Fibroblast of lung (primary cell): ENCODE results near the gene RBAK. TPM values are rescaled to one million over a fixed set of nuclear protein-coding genes. Genes with fewer than 3 reads are reported as not detected.

Experiments
- DNase-seq, 2 donors: peaks; one replicate each; pipeline versions ENCODE4 v3.0.0 to v3.0.0-alpha.2; 2010; ENCODE audit warnings: low read depth in 2 of 2
- H2AFZ ChIP-seq: 2 replicates; pipeline ENCODE4 v1.5.1; 2012; ENCODE audit warnings: low read length, control low read depth, inconsistent platforms
- H3K27ac ChIP-seq: 2 replicates; pipeline ENCODE4 v1.5.1; 2011; ENCODE audit warnings: low read length, control low read depth; ENCODE audit not compliant: insufficient read depth
- H3K27me3 ChIP-seq: 2 replicates; pipeline ENCODE4 v1.5.1; 2011; ENCODE audit warnings: mild to moderate bottlenecking, low read length; ENCODE audit not compliant: control insufficient read depth, insufficient read depth
- H3K36me3 ChIP-seq: 2 replicates; pipeline ENCODE4 v1.5.1; 2011; ENCODE audit warnings: low read length; ENCODE audit not compliant: control insufficient read depth, insufficient read depth
- H3K4me1 ChIP-seq: 2 replicates; pipeline ENCODE4 v1.5.1; 2011; ENCODE audit warnings: low read length; ENCODE audit not compliant: control insufficient read depth, insufficient read depth; ENCODE audit errors: extremely low read depth
- H3K4me2 ChIP-seq: 2 replicates; pipeline ENCODE4 v1.5.1; 2011; ENCODE audit warnings: low read length, control low read depth; ENCODE audit not compliant: insufficient read depth; ENCODE audit errors: extremely low read depth
- H3K4me3 ChIP-seq, 4 experiments: fragments of 200-600 bp in 1 of 4; sonication (generic) in 1 of 4; replicated peaks in 1 of 4; 2 replicates each; pipeline ENCODE4 v1.5.1; 2011 to 2016; ENCODE audit warnings: low read length in 4 of 4, low read depth in 3 of 4, mild to moderate bottlenecking in 3 of 4, control low read depth in 2 of 4, inconsistent platforms in 1 of 4, mixed read lengths in 1 of 4; ENCODE audit not compliant: insufficient read depth in 1 of 4; ENCODE audit errors: control extremely low read depth in 1 of 4
- H3K79me2 ChIP-seq: 2 replicates; pipeline ENCODE4 v1.5.1; 2012; ENCODE audit warnings: mild to moderate bottlenecking, low read length, inconsistent platforms; ENCODE audit not compliant: control insufficient read depth, insufficient read depth
- H3K9ac ChIP-seq: 2 replicates; pipeline ENCODE4 v1.5.1; 2011; ENCODE audit warnings: mild to moderate bottlenecking, low read length, control low read depth; ENCODE audit not compliant: insufficient read depth
- H3K9me3 ChIP-seq: 2 replicates; pipeline ENCODE4 v1.5.1; 2012; ENCODE audit warnings: low read depth, low read length; ENCODE audit not compliant: control insufficient read depth, insufficient read depth
- H4K20me1 ChIP-seq: 2 replicates; pipeline ENCODE4 v1.5.1; 2011; ENCODE audit warnings: low read length; ENCODE audit not compliant: control insufficient read depth, insufficient read depth; ENCODE audit errors: extremely low read depth
- CTCF ChIP-seq, 2 donors: IDR thresholded peaks in 1 of 2; conservative IDR thresholded peaks in 1 of 2; 1 replicate in 1 of 2; 2 replicates in 1 of 2; pipeline ENCODE4 v1.5.1; 2011 to 2012; ENCODE audit warnings: low read length in 2 of 2, control low read depth in 1 of 2, inconsistent platforms in 1 of 2, low read depth in 1 of 2, mild to moderate bottlenecking in 1 of 2
- EZH2 ChIP-seq: IDR thresholded peaks from 2 replicates; pipeline ENCODE4 v1.5.1; 2012; ENCODE audit warnings: low read length, control low read depth, mild to moderate bottlenecking; ENCODE audit errors: missing control alignments
- polyA plus RNA-seq, 2 donors: library from polyadenylated mRNA; depleted of rRNA in 1 of 2; stranded (reverse) in 1 of 2; unstranded in 1 of 2; fragments of >200 nt; gene quantifications; 2 replicates each; pipeline ENCODE4 v1.2.1, GENCODE V29; 2011 to 2012; ENCODE audit warnings: missing spikeins in 1 of 2
- total RNA-seq: library from RNA; depleted of rRNA; stranded (reverse); fragments of >200 nt; gene quantifications from 2 replicates; pipeline ENCODE4 v1.2.1, GENCODE V29; 2014

Gene RBAK
- total and polyA plus RNA-seq, 2 donors (not counting 1 experiment from before 2014, with no cell fraction given) = 4.3 to 6.9 TPM

- no peak overlapping the region for H3K4me3 ChIP-seq
- no peak for DNase-seq
- H3K4me2 ChIP-seq = no peak overlapping the region
- H3K9ac ChIP-seq = no peak overlapping the region
- H2AFZ ChIP-seq = no peak overlapping the region
- H3K4me1 ChIP-seq = no peaks in the 10 kb centered on the region
- H3K36me3 ChIP-seq = peaks cover 10% of the 10 kb centered on the region
- H3K27ac ChIP-seq = no peak overlapping the region
- no peaks in the 10 kb centered on the region for H3K79me2 ChIP-seq
- no peaks in the 10 kb centered on the region for H4K20me1 ChIP-seq
- no peaks in the 10 kb centered on the region for H3K9me3 ChIP-seq
- H3K27me3 ChIP-seq = no peaks in the 10 kb centered on the region
- no peak for TF ChIP-seq EZH2
- TF ChIP-seq CTCF (conservative IDR thresholded peaks at IDR 0.05 in 1 of 2, IDR thresholded peaks at IDR 0.05 in 1 of 2; ENCODE audit: low read depth in 1 of 2, low read length in 2 of 2) = no peak
These were observed 46.8 kb upstream of the RBAK start for GRCh38 chr7:4998910-4999309.

- Histone ChIP-seq H3K27me3 (no peaks in the 10 kb centered on the region), H3K9me3 (no peaks in the 10 kb centered on the region), H3K79me2 (no peaks in the 10 kb centered on the region), H3K36me3 (peaks cover 9% of the 10 kb centered on the region), H3K4me1 (no peaks in the 10 kb centered on the region), H4K20me1 (no peaks in the 10 kb centered on the region), H3K9ac (no peak overlapping the region), H2AFZ (no peak overlapping the region), H3K4me3 (no peak overlapping the region), H3K4me2 (no peak overlapping the region), H3K27ac (no peak overlapping the region)
- no peak for TF ChIP-seq EZH2
- TF ChIP-seq CTCF (conservative IDR thresholded peaks at IDR 0.05 in 1 of 2, IDR thresholded peaks at IDR 0.05 in 1 of 2; ENCODE audit: low read depth in 1 of 2, low read length in 2 of 2) = no peak
- no peak for DNase-seq
These were observed 46.2 kb upstream of the RBAK start for GRCh38 chr7:4999369-4999950.

- Histone ChIP-seq H3K9ac (no peak overlapping the region), H3K36me3 (peaks cover 6% of the 10 kb centered on the region), H3K4me2 (no peak overlapping the region), H3K79me2 (no peaks in the 10 kb centered on the region), H4K20me1 (no peaks in the 10 kb centered on the region), H3K27me3 (no peaks in the 10 kb centered on the region), H3K4me1 (no peaks in the 10 kb centered on the region), H3K9me3 (no peaks in the 10 kb centered on the region), H3K4me3 (no peak overlapping the region), H2AFZ (no peak overlapping the region), H3K27ac (no peak overlapping the region)
- DNase-seq = no peak
- TF ChIP-seq CTCF (conservative IDR thresholded peaks at IDR 0.05 in 1 of 2, IDR thresholded peaks at IDR 0.05 in 1 of 2; ENCODE audit: low read depth in 1 of 2, low read length in 2 of 2) = no peak
- TF ChIP-seq EZH2 = no peak
These were observed 44.7 kb upstream of the RBAK start for GRCh38 chr7:5001003-5001402.
